ENCODE results near the gene HOXC6.

The HOXC6 gene

GRCh38 chr12:53989227-53990113 lies 38.8 kb upstream of the HOXC6 start:
- no peak for DNase-seq (ENCODE audit: extremely low read depth in 1 of 2, low read depth in 1 of 2)

- no peak for DNase-seq (ENCODE audit: extremely low read depth in 1 of 2, low read depth in 1 of 2)
Observed at GRCh38 chr12:53990311-53991076, 37.7 kb upstream of the HOXC6 start.

GRCh38 chr12:53991077-53991460 lies 37.2 kb upstream of the HOXC6 start:
- DNase-seq (ENCODE audit: extremely low read depth in 1 of 2, low read depth in 1 of 2), result no peak

- DNase-seq (ENCODE audit: extremely low read depth in 1 of 2, low read depth in 1 of 2), result no peak
Observed at GRCh38 chr12:53992377-53992889, 35.8 kb upstream of the HOXC6 start.

GRCh38 chr12:53993162-53994008 lies 34.9 kb upstream of the HOXC6 start:
- DNase-seq (ENCODE audit: extremely low read depth in 1 of 2, low read depth in 1 of 2), result no peak

- DNase-seq (ENCODE audit: extremely low read depth in 1 of 2, low read depth in 1 of 2), result no peak
Observed at GRCh38 chr12:53994009-53994263, 34.3 kb upstream of the HOXC6 start.

- DNase-seq (ENCODE audit: extremely low read depth in 1 of 2, low read depth in 1 of 2), result no peak
Observed at GRCh38 chr12:53994264-53995001, 33.8 kb upstream of the HOXC6 start.

- no peak for DNase-seq (ENCODE audit: extremely low read depth in 1 of 2, low read depth in 1 of 2)
Observed at GRCh38 chr12:53995002-53995377, 33.2 kb upstream of the HOXC6 start.

GRCh38 chr12:53995378-53996239 lies 32.6 kb upstream of the HOXC6 start:
- no peak for DNase-seq (ENCODE audit: extremely low read depth in 1 of 2, low read depth in 1 of 2)

GRCh38 chr12:53996240-53997203 lies 31.7 kb upstream of the HOXC6 start:
- no peak for DNase-seq (ENCODE audit: extremely low read depth in 1 of 2, low read depth in 1 of 2)

- DNase-seq (ENCODE audit: extremely low read depth in 1 of 2, low read depth in 1 of 2), result no peak
Observed at GRCh38 chr12:53997204-53998109, 30.8 kb upstream of the HOXC6 start.

GRCh38 chr12:53998110-53998899 lies 29.9 kb upstream of the HOXC6 start:
- no peak for DNase-seq (ENCODE audit: extremely low read depth in 1 of 2, low read depth in 1 of 2)

GRCh38 chr12:53998900-53999236 lies 29.4 kb upstream of the HOXC6 start:
- DNase-seq (ENCODE audit: extremely low read depth in 1 of 2, low read depth in 1 of 2), result no peak

GRCh38 chr12:53999559-54000115 lies 28.6 kb upstream of the HOXC6 start:
- DNase-seq (ENCODE audit: extremely low read depth in 1 of 2, low read depth in 1 of 2), result no peak

- no peak for DNase-seq (ENCODE audit: extremely low read depth in 1 of 2, low read depth in 1 of 2)
Observed at GRCh38 chr12:54000116-54001114, 27.8 kb upstream of the HOXC6 start, which contains the start of gene HOXC9. Gene HOXC9, plus strand, starts transcription at chr12:54000161. Its CDS starts 28 bp downstream, at chr12:54000189.
